Measurements from ENCODE around the gene MEA1.
"Not testable (repeated sequence)": the region's sequence is repeated elsewhere in the genome, so short reads cannot be mapped to it uniquely, and the experiment has no call there.

The MEA1 gene

DNA sequence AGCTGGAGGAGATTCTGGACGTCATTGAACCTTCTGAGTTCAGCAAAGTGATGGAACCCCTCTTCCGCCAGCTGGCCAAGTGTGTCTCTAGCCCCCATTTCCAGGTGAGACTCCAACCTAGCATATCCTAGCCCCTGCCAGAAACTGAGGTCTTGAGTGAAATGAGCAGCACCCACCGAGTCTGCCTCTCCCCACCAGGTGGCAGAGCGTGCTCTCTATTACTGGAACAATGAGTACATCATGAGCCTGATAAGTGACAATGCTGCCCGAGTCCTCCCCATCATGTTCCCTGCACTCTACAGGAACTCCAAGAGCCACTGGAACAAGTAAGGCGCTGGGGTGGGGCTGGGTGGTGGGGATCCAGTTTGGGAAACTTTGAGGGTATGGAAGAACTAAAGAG lies 4.6 kb downstream of the MEA1 start:
- peak; percentile 76 for DNase-seq
- TF ChIP-seq CTCF (IDR thresholded peaks at IDR 0.05; ENCODE audit: low read depth, low read length), result peak; percentile 71
- Histone ChIP-seq H3K27me3 (no peaks in the 10 kb centered on the region), H3K4me3 (ENCODE audit: low read depth, low read length) (no peak overlapping the region), H3K9me3 (no peaks in the 10 kb centered on the region), H3K36me3 (peaks cover 50% of the 10 kb centered on the region), H3K4me1 (no peaks in the 10 kb centered on the region)

DNA sequence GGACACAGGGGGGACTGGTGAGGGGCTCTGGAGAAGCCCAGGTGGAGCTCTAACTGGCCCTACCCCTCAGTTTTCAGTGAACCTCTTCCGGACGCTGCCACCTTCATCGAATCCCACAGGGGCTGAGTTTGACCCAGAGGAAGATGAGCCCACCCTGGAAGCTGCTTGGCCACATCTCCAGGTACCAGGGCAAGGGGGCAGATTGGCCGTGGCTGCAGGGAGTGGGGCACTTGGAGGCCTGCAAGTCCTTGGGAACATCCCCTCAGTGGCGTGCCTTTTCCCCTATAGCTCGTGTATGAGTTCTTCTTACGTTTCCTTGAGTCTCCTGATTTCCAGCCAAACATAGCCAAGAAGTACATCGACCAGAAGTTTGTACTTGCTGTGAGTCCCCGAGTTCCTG lies 6.6 kb downstream of the MEA1 start:
- H3K36me3 ChIP-seq, result peaks cover 50% of the 10 kb centered on the region
- H3K9me3 ChIP-seq, result no peaks in the 10 kb centered on the region
- H3K4me1 ChIP-seq, result no peaks in the 10 kb centered on the region
- no peak for TF ChIP-seq CTCF (IDR thresholded peaks at IDR 0.05; ENCODE audit: low read depth, low read length)
- H3K27me3 ChIP-seq, result no peaks in the 10 kb centered on the region
- H3K4me3 ChIP-seq (ENCODE audit: low read depth, low read length), result no peak overlapping the region
- no peak for DNase-seq

DNA sequence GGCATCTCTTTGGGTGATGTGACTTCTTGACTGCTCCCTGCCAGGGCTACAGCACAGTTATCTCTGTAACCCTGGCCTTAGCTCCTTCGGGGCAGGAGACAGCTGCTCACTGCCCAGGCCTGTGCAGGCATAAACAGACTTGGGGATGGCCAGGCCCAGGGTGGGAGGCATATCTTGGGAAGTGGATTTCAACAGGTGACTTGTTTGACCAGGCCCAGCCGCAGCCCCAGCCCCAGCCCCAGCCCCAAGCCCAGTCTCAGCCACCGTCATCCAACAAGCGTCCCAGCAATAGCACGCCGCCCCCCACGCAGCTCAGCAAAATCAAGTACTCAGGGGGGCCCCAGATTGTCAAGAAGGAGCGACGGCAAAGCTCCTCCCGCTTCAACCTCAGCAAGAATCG lies 7.5 kb downstream of the MEA1 start:
- Histone ChIP-seq H3K27me3 (no peaks in the 10 kb centered on the region), H3K36me3 (peaks cover 45% of the 10 kb centered on the region), H3K4me3 (ENCODE audit: low read depth, low read length) (no peak overlapping the region), H3K4me1 (no peaks in the 10 kb centered on the region), H3K9me3 (no peaks in the 10 kb centered on the region)
- DNase-seq, result no peak
- TF ChIP-seq CTCF (IDR thresholded peaks at IDR 0.05; ENCODE audit: low read depth, low read length), result no peak

DNA sequence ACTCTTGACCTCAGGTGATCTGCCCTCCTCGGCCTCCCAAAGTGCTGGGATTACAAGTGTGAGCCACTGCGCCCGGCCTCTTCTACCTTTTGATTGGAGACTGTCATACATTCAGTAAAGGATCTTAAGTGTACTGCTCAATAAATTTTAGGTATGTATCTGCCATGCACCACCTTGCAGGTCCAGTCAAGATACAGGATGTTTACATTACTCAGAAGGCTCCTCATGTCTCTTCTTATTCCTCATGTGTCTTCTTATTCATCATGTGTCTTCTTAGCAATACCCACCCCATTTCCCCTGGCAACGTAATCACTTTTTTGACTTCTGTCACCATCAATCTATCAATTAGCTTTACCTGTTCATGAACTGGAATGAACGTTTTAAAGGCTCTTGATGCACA lies 7.9 kb downstream of the MEA1 start:
- Histone ChIP-seq H3K36me3 (peaks cover 41% of the 10 kb centered on the region), H3K4me1 (no peaks in the 10 kb centered on the region), H3K27me3 (no peaks in the 10 kb centered on the region), H3K9me3 (no peaks in the 10 kb centered on the region), H3K4me3 (ENCODE audit: low read depth, low read length) (no peak overlapping the region)
- no peak for DNase-seq
- no peak for TF ChIP-seq CTCF (IDR thresholded peaks at IDR 0.05; ENCODE audit: low read depth, low read length)

GRCh38 chr6:43001843-43002242 lies 11.9 kb downstream of the MEA1 start:
- TF ChIP-seq CTCF (IDR thresholded peaks at IDR 0.05; ENCODE audit: low read depth, low read length), result no peak
- H3K4me1 ChIP-seq, result no peaks in the 10 kb centered on the region
- no peaks in the 10 kb centered on the region for H3K9me3 ChIP-seq
- H3K36me3 ChIP-seq, result peaks cover 3% of the 10 kb centered on the region; the same call in 1 of the 2 replicates
- H3K4me3 ChIP-seq (ENCODE audit: low read depth, low read length), result no peak overlapping the region
- DNase-seq, result no peak
- no peaks in the 10 kb centered on the region for H3K27me3 ChIP-seq

DNA sequence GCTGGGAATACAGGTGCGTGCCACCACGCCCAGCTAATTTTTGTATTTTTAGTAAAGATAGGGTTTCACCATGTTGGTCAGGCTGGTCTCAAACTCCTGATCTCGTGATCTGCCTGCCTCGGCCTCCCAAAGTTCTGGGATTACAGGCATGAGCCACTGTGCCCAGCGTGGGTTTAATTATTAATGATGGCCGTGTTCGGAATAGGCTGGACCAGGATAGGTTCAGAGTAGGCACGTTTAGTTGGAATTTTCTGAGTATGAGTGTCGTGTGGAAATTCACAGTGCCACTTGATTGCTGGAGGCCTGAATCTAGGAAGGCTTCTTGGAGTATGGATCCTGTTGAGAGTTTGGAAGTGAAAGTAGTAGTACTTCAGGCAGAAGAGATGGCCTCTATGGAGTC lies 15.5 kb downstream of the MEA1 start:
- H3K4me1 ChIP-seq; DNase-seq; H3K4me3 ChIP-seq (ENCODE audit: low read depth, low read length); H3K27me3 ChIP-seq; H3K9me3 ChIP-seq; H3K36me3 ChIP-seq: not testable (repeated sequence)

DNA sequence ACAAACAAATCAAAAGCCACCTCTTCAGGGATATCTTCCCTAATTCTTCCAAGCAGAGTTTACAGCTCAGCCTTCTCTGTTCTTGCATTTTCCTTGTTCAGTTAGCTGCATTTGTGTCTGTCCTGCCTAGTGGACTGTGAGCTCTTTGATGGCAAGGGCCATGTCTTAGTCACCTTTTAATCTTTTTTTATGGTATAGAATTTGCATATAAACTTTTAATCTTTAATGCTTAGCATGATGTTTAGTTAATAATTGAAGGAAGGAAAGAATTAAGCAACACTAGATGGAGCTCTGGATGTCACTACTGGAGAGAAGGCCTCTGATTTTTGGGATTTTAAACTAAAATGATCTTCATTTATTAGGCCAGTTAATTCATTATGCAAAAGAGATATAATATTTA lies 17.2 kb downstream of the MEA1 start:
- no peak for DNase-seq
- Histone ChIP-seq H3K4me1 (no peaks in the 10 kb centered on the region), H3K27me3 (no peaks in the 10 kb centered on the region), H3K36me3 (no peaks in the 10 kb centered on the region; the same call in 1 of the 2 replicates), H3K9me3 (no peaks in the 10 kb centered on the region), H3K4me3 (ENCODE audit: low read depth, low read length) (no peak overlapping the region)
- TF ChIP-seq CTCF (IDR thresholded peaks at IDR 0.05; ENCODE audit: low read depth, low read length), result no peak

Data from BE2C (cell line).